Loucy (cell line): Measurements from ENCODE around the gene THAP7.

Source experiments
- H2AFZ ChIP-seq: fragments of 200-600 bp; sonication (generic); 2 replicates; pipeline ENCODE4 v1.6.0; 2016; ENCODE audit warnings: antibody characterized with exemption, mild to moderate bottlenecking, low read length, moderate library complexity
- H3F3A ChIP-seq: fragments of 200-600 bp; 2 replicates; pipeline ENCODE4 v1.6.0; 2016; ENCODE audit warnings: antibody characterized with exemption, low read depth, mild to moderate bottlenecking
- H3K27me3 ChIP-seq: fragments of 200-600 bp; sonication (generic); 2 replicates; pipeline ENCODE4 v1.6.1; 2014; ENCODE audit warnings: low read length, mild to moderate bottlenecking; ENCODE audit not compliant: insufficient read depth, poor library complexity, severe bottlenecking
- H3K36me3 ChIP-seq: fragments of 200-600 bp; sonication (generic); 2 replicates; pipeline ENCODE4 v1.6.1; 2016; ENCODE audit warnings: low read length; ENCODE audit not compliant: insufficient read depth
- H3K4me1 ChIP-seq: fragments of 200-600 bp; sonication (generic); 2 replicates; pipeline ENCODE4 v1.5.1; 2014; ENCODE audit warnings: low read length, mild to moderate bottlenecking; ENCODE audit not compliant: insufficient read depth, poor library complexity, severe bottlenecking
- H3K4me2 ChIP-seq: fragments of 200-600 bp; sonication (generic); 2 replicates; pipeline ENCODE4 v1.6.0; 2014; ENCODE audit warnings: antibody characterized with exemption, low read length, low read depth, mild to moderate bottlenecking; ENCODE audit not compliant: poor library complexity, severe bottlenecking
- H3K4me3 ChIP-seq: fragments of 200-600 bp; sonication (generic); 2 replicates; pipeline ENCODE4 v1.5.1; 2014; ENCODE audit warnings: low read length, mild to moderate bottlenecking, mixed read lengths; ENCODE audit not compliant: poor library complexity, severe bottlenecking
- H3K79me2 ChIP-seq: fragments of 200-600 bp; sonication (generic); 2 replicates; pipeline ENCODE4 v1.6.1; 2014; ENCODE audit warnings: low read length; ENCODE audit not compliant: insufficient read depth
- H3K9ac ChIP-seq: fragments of 200-600 bp; sonication (generic); 2 replicates; pipeline ENCODE4 v1.6.0; 2014; ENCODE audit warnings: mild to moderate bottlenecking, low read depth, low read length, moderate library complexity; ENCODE audit not compliant: poor library complexity, severe bottlenecking
- H3K9me2 ChIP-seq: fragments of 200-600 bp; sonication (generic); replicated peaks from 2 replicates; pipeline ENCODE4 v1.6.1; 2016; ENCODE audit warnings: low read depth, low read length, mixed read lengths
- H3K9me3 ChIP-seq: fragments of 200-600 bp; sonication (generic); 2 replicates; pipeline ENCODE4 v1.6.1; 2014; ENCODE audit warnings: mild to moderate bottlenecking, antibody characterized with exemption, low read length, low read depth; ENCODE audit not compliant: insufficient read depth
- H4K20me1 ChIP-seq: fragments of 200-600 bp; sonication (generic); 2 replicates; pipeline ENCODE4 v1.6.0; 2014; ENCODE audit warnings: antibody characterized with exemption, low read length, mild to moderate bottlenecking; ENCODE audit not compliant: insufficient read depth, poor library complexity, severe bottlenecking
- CTCF ChIP-seq: fragments of 200-600 bp; sonication (generic); conservative IDR thresholded peaks from 2 replicates; pipeline ENCODE4 v1.5.1; 2014; ENCODE audit warnings: mild to moderate bottlenecking, antibody characterized with exemption, low read length
- EZH2phosphoT487 ChIP-seq: fragments of 200-600 bp; IDR thresholded peaks from 2 replicates; pipeline ENCODE4 v1.6.1; 2018; ENCODE audit warnings: antibody characterized with exemption, mild to moderate bottlenecking, moderate library complexity, borderline replicate concordance

Gene THAP7

GRCh38 chr22:20977019-20977418, 24.9 kb downstream of the THAP7 start:
- H4K20me1 ChIP-seq = no peaks in the 10 kb centered on the region
- no peaks in the 10 kb centered on the region for H3K9me3 ChIP-seq
- no peak overlapping the region for H3K4me3 ChIP-seq
- H3K27me3 ChIP-seq = no peaks in the 10 kb centered on the region
- TF ChIP-seq CTCF (no peak), EZH2phosphoT487 (no peak)
- H2AFZ ChIP-seq = no peak overlapping the region
- peaks cover 7% of the 10 kb centered on the region for H3K4me1 ChIP-seq
- H3K4me2 ChIP-seq = no peak overlapping the region
- H3K9me2 ChIP-seq = no peaks in the 10 kb centered on the region
- no peak overlapping the region for H3K9ac ChIP-seq
- no peaks in the 10 kb centered on the region for H3K79me2 ChIP-seq
- no peaks in the 10 kb centered on the region for H3F3A ChIP-seq
- no peaks in the 10 kb centered on the region for H3K36me3 ChIP-seq

DNA sequence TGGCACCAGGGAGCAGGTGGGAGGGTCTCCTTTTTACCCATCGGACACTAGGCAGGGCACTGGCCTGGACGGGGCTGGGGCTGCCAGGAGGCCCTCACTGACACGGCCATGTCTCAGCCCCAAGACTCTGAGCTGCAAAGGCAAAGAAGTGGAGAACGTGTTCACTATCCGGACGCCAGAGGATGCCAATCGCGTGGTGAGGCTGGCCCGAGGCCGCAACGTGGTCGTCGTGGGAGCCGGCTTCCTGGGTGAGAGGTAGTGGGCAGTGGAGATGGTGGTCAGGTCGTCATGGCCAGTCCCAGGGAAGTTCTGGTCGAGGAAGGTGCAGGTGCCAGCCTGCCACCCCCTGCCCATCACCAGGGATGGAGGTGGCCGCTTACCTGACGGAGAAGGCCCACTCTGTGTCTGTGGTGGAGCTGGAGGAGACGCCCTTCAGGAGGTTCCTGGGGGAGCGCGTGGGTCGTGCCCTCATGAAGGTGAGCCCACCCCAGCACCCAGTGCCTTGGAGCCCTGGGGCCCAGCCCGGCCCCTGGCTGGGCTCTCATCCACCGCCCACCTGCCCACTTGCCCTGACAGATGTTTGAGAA, 25.5 kb downstream of the THAP7 start:
- H3F3A ChIP-seq = no peaks in the 10 kb centered on the region
- H4K20me1 ChIP-seq = no peaks in the 10 kb centered on the region
- no peak overlapping the region for H2AFZ ChIP-seq
- H3K9me2 ChIP-seq = no peaks in the 10 kb centered on the region
- H3K4me1 ChIP-seq = peaks cover 4% of the 10 kb centered on the region
- no peaks in the 10 kb centered on the region for H3K79me2 ChIP-seq
- H3K9me3 ChIP-seq = no peaks in the 10 kb centered on the region
- no peak overlapping the region for H3K4me2 ChIP-seq
- H3K36me3 ChIP-seq = no peaks in the 10 kb centered on the region
- TF ChIP-seq EZH2phosphoT487 = no peak
- no peak for TF ChIP-seq CTCF
- H3K4me3 ChIP-seq = no peak overlapping the region
- H3K9ac ChIP-seq = no peak overlapping the region
- no peaks in the 10 kb centered on the region for H3K27me3 ChIP-seq

- TF ChIP-seq CTCF (no peak), EZH2phosphoT487 (no peak)
- no peaks in the 10 kb centered on the region for H4K20me1 ChIP-seq
These were observed 26.2 kb downstream of the THAP7 start for GRCh38 chr22:20975541-20976290.

More at GRCh38 chr22:20975541-20976290, 26.2 kb downstream of the THAP7 start:
- Histone ChIP-seq H3K4me2 (no peak overlapping the region), H3K27me3 (no peaks in the 10 kb centered on the region), H3K9me3 (no peaks in the 10 kb centered on the region), H3K9me2 (no peaks in the 10 kb centered on the region), H3F3A (no peaks in the 10 kb centered on the region), H3K4me1 (no peaks in the 10 kb centered on the region), H2AFZ (no peak overlapping the region), H3K79me2 (no peaks in the 10 kb centered on the region), H3K36me3 (no peaks in the 10 kb centered on the region), H3K9ac (no peak overlapping the region), H3K4me3 (no peak overlapping the region)
